Hippocampal formation (tissue), 2 donors: ENCODE data around the gene ZNF665.
"Not testable (repeated sequence)": the region's sequence is repeated elsewhere in the genome, so short reads cannot be mapped to it uniquely, and the experiment has no call there.

ENCODE experiments used
- DNase-seq, 2 donors: peaks; one replicate each; lab custom pipeline; 2025; lab: John Stamatoyannopoulos, UW

The ZNF665 gene

DNA sequence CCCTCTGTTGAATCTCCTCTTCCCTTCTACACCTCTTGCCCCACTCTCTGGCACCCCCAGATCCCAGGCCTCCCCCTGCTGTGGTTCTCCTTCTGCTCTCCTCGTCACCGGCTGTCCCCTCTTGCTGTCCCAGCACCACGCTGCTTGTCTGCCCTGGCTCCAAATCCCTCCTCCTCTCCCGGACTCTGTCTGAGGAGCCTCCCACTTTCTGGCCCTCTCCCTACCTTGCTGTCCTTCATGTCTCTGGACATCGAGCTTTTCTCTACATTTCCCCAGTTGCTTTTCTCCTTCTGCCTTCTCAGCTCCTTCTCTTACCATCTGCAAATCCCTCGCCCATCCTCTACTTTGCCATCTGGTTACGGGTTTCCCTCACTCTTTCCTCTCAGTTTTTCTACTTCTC lies 35.5 kb downstream of the ZNF665 start:
- no peak for DNase-seq

DNA sequence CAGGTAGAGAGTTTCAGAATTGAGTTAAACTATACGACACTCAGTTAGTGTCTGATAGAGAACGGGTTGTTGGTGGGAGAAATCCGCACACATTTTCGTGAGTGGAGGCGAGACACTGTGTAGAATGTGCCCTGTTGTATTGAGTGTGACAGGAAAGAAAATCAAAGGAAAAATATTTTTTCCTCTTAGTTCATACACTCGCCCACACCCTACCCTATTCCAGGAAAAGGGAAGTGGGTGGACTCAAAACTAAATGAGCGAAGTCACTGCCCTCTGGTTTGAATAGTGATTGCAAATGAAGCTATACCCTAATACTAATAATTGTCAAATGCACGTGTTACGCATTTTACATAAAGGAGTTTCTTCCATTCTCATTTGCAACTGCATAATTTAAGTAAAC lies 36.3 kb downstream of the ZNF665 start:
- DNase-seq, result no peak

DNA sequence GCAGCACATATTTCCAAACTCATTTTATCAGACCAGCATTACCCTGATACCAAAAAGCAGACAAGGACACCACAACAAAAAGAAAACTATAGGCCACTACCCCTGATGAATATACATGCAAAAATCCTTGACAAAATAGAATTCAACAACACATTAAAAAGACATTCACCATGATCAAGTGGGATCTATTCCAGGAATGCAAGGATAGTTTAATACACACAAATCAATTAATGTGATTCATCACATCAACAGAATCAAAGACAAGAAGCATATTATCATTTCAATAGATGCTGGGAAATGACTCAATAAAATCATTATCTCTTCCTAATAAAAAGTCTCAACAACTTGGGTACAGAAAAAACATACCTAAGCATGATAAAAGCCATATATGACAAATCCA lies 45.5 kb downstream of the ZNF665 start:
- no peak for DNase-seq

DNA sequence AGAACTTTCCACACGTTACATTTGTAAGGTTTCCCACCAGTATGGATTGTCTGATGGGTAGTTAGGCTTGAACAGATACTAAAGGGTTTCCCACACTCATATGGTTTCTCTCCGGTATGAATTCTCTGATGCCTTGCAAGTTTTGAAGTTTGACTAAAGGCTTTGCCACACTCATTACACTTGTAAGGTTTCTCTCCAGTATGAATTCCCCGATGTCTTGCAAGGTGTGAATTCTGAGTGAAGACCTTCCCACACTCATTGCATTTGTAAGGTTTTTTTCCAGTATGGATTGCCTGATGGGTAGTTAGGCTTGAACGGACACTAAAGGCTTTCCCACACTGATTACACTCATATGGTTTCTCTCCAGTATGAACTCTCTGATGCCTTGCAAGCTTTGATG lies 52.8 kb downstream of the ZNF665 start:
- DNase-seq, result no peak

DNA sequence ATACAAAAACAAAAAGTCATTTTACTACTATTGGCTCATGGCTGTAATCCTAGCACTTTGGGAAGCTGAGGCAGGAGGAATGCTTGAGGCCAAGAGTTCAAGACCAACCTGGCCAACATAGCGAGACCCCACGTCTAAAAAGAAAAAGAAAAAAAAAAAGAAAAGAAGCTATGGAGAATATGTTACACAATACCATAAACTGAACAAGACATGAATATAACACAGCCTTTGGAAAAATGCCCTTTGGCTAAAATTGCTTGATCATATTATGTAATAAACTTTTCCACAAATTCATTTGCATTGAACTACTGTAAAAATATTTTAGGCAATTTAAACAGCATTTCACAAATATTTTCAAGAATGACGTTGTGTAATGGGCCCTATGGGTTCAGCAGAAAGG lies 56.7 kb downstream of the ZNF665 start:
- DNase-seq, result no peak

DNA sequence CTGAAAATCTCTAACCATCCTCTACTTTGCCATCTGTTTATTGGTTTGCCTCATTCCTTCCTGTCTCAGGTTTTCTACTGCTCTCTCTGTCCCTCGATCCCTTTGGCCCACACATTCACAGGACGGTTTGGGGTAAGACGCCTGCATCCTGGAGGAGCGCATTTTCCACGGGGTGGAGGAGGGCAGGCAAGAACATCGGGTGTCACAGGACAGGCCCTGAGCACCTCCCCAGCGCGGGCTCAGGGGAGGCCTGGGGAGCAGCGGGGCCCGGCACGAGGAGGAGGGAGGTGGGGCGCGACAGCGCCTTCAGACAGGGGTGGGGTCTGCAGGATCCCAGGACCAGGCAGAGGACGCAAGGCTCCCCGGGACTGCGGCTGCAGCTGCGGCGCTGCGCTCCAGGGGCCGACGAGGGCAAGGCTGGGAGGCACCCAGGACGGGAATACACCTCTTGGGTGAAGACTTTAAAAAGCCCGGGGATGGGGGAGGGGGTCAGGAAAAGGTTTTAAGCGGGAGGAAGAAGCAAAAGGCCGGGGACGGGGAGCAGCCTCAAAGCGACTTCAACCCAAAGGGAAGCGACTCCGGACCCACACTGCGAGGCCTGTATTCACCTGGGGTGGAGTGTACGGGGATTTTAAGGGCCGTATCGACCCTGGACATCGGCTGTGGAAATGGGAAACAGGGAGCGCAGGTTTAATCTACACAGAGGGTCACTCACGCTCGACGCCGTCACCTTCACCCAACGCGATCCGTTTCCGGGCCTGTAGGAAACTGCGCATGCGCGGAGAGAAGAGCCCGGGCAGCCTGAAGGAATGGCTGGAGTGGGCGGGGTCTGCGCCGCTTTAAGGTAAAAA lies 60.8 kb downstream of the ZNF665 start, which contains the start of gene ZNF415:
Gene ZNF415, minus strand, starts transcription at position 770 of the 851 bp plus-strand sequence. CDS start 10,234 bp downstream, outside the sequence.
- peak; percentile 65 to 75 for DNase-seq

DNA sequence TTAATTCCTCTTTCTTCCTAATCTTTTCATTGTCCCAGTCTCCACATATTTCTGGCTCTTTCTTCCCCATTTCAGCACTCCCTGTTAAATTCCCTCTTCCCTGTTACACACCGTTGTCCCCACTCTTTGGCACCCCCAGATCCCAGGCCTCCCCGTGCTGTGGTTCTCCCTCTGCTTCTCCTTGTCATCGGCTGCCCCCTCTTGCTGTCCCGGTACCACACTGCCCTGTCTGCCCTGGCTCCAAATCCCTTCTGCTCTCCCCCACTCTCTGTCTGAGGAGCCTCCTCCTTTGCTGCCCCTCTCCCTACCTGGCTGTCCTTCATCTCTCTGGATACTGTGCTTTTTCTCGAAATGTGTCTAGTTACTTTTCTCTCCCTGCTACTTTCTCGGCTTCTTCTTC lies 61.4 kb downstream of the ZNF665 start:
- peak in 1 of 2 donors; percentile 24 for DNase-seq

DNA sequence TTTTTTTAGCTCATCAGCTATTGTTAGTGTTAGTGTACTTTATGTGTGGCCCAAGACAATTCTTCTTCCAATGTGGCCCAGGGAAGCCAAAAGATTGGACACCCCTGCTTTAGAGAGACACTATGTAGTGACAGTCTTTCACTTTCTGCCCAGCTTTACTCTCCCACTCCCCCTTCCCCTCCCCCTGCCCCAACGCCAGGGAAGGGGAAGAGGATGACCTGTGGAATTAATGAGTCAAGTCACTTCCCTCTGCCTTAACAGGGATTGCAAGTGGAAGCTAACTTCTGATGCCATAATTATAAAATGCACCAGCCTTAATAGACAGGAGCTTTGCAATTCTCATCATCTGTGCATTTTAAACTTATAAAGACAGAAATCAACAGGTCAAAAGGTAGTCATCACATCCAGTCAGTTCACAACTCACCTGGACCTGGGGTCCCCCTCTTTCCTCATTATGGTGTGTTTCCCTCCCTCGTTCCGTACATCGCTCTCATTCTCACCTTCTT lies 62.0 kb downstream of the ZNF665 start:
- no peak for DNase-seq

DNA sequence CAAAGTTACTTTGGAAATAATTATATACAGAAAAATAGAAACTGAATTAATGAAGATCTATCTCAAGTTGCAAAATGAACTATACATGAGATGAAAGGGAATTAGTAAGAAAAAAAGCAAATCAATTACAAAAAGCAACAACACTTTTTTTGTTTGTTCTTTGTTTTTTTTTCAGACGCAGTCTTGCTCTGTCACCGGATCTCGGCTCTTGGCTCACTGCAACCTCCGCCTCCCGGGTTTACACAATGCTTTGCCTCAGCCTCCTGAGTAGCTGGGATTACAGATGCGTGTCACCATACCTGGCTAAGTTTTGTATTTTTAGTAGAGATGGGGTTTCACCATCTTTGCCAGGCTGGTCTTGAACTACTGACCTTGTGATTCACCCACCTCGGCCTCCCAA lies 62.7 kb downstream of the ZNF665 start:
- DNase-seq, result no peak

DNA sequence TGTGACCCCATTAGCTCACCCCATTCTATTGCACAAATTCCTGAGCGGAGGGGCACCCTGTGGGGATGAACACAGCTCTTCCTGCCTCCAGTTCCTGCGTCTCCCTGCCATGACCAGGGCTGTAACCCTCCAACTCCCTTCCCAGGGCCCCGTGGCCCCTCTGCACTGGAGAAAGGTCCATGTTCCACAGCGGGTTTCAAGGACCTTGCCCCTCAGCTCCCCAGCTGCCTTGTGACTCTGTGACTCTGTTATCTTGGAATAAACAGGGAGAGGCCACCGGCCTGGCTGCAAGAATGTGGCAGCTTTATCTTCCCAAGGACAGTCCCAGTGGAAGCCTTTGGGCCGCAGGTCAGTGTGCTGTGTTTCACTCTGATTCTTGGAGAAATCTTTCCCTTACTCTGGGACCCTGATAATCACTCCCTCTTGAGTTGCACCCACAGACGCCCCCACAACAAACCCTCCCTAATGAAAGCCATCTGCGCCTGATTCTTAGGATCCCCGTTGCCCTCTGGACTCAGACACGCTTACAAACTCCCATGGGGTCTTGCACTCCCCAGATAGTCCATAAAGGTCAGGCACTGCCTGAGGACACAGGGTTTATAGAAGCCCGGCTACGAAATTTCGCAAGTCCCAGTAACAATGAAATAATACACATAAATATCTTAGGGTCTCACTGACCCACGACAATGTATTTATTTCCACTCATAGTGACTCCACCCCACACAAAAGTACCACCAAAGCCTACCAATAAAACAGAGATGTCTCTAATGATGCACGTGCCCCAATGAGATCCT lies 66.2 kb downstream of the ZNF665 start:
- not testable (repeated sequence) for DNase-seq

DNA sequence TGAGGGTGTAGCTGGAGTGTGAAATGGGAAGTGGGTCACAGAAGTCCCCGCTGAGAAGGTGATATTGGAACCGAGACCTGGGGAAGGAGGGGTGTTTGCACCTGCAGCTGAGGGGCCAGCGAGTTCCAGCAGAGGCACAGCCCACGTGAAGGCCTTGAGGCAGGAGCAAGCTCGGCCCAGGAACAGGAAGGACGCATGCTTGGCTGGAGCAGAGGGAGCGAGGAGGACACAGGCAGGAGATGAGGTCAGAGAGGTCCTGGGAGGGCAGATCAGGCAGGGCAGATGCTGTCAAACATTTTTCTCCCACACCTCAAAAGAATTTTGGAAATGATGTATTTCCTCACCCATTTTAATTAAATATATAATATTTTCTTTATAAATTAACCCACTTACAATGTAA lies 69.8 kb downstream of the ZNF665 start:
- DNase-seq, result no peak
